Urothelium cell line (cell line): ENCODE data around the gene ASB15.
"Not testable (repeated sequence)": the region's sequence is repeated elsewhere in the genome, so short reads cannot be mapped to it uniquely, and the experiment has no call there.

ENCODE experiments used
- DNase-seq: peaks from one replicate; pipeline ENCODE4 v3.0.0; 2011; ENCODE audit warnings: low spot score, mixed read lengths
- FAIRE-seq: peaks from 2 replicates; lab custom pipeline; 2011; peaks lifted over from hg19 to GRCh38; lab: Jason Lieb, UNC

ASB15 gene

GRCh38 chr7:123634011-123634573 lies 32.5 kb downstream of the ASB15 start:
- not testable (repeated sequence) for FAIRE-seq, DNase-seq

- DNase-seq: peak; percentile 7
- no peak for FAIRE-seq
Observed at GRCh38 chr7:123635551-123636359, 34.1 kb downstream of the ASB15 start.

GRCh38 chr7:123637203-123637602 lies 35.6 kb downstream of the ASB15 start:
- DNase-seq: no peak

GRCh38 chr7:123637878-123638277 lies 36.3 kb downstream of the ASB15 start:
- no peak for DNase-seq
- FAIRE-seq: no peak

More at GRCh38 chr7:123637203-123637602, 35.6 kb downstream of the ASB15 start:
- no peak for FAIRE-seq

GRCh38 chr7:123639631-123640030 lies 38.0 kb downstream of the ASB15 start:
- DNase-seq (no peak), FAIRE-seq (no peak)

GRCh38 chr7:123640583-123640982 lies 39.0 kb downstream of the ASB15 start:
- no peak for DNase-seq
- FAIRE-seq: no peak

GRCh38 chr7:123641901-123642300 lies 40.3 kb downstream of the ASB15 start:
- no peak for FAIRE-seq
- no peak for DNase-seq

GRCh38 chr7:123643495-123644441 lies 42.1 kb downstream of the ASB15 start:
- DNase-seq: peak; percentile 47
- FAIRE-seq: no peak

GRCh38 chr7:123645516-123645915 lies 43.9 kb downstream of the ASB15 start:
- DNase-seq: no peak
- no peak for FAIRE-seq

GRCh38 chr7:123647106-123647730 lies 45.6 kb downstream of the ASB15 start:
- no peak for FAIRE-seq
- DNase-seq: no peak

GRCh38 chr7:123649964-123650363 lies 48.3 kb downstream of the ASB15 start:
- DNase-seq (peak; percentile 28), FAIRE-seq (no peak)

- FAIRE-seq: no peak
- no peak for DNase-seq
Observed at GRCh38 chr7:123650595-123650994, 49.0 kb downstream of the ASB15 start.

GRCh38 chr7:123652406-123652805 lies 50.8 kb downstream of the ASB15 start:
- no peak for FAIRE-seq
- no peak for DNase-seq

- DNase-seq (no peak), FAIRE-seq (no peak)
Observed at GRCh38 chr7:123653162-123653561, 51.5 kb downstream of the ASB15 start.

GRCh38 chr7:123655614-123656013 lies 54.0 kb downstream of the ASB15 start, which contains the start of gene LMOD2:
LMOD2 (plus strand) TSS chr7:123655866; CDS start chr7:123655964, 98 bp downstream.
- FAIRE-seq: no peak

GRCh38 chr7:123656544-123657303 lies 55.1 kb downstream of the ASB15 start:
- DNase-seq (no peak), FAIRE-seq (no peak)

More at GRCh38 chr7:123655614-123656013, 54.0 kb downstream of the ASB15 start, which contains the start of gene LMOD2:
- DNase-seq: no peak

- no peak for FAIRE-seq
Observed at GRCh38 chr7:123657304-123657685, 55.7 kb downstream of the ASB15 start.

GRCh38 chr7:123658023-123658422 lies 56.4 kb downstream of the ASB15 start:
- DNase-seq (no peak), FAIRE-seq (no peak)

More at GRCh38 chr7:123657304-123657685, 55.7 kb downstream of the ASB15 start:
- no peak for DNase-seq

- FAIRE-seq (no peak), DNase-seq (no peak)
Observed at GRCh38 chr7:123660514-123661354, 59.1 kb downstream of the ASB15 start.
